ENCODE data around the gene NIPAL1.

DNA sequence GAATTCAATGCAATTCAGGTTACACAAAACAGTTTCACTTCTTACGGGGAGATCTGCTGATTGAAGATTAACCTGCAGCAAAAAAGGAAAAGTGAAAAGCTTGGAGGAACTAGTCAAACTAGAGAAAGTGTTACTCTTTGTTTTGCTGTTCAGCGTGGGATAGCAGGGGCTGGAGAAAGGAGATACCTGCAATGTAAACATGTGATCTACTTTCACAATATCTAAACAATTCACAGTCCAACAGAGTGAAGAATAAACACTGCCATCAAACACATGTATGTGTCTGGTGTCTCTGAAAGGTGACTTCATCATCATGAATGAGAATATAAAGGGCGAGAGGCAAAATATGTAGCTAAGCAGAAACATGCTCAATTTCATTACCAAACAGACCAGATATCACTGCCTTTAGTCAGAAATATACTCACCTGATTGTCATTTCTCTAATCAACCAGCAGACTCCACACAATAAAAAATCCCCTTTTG, 26.4 kb downstream of the NIPAL1 start:
- TF ChIP-seq, protein P1, sequence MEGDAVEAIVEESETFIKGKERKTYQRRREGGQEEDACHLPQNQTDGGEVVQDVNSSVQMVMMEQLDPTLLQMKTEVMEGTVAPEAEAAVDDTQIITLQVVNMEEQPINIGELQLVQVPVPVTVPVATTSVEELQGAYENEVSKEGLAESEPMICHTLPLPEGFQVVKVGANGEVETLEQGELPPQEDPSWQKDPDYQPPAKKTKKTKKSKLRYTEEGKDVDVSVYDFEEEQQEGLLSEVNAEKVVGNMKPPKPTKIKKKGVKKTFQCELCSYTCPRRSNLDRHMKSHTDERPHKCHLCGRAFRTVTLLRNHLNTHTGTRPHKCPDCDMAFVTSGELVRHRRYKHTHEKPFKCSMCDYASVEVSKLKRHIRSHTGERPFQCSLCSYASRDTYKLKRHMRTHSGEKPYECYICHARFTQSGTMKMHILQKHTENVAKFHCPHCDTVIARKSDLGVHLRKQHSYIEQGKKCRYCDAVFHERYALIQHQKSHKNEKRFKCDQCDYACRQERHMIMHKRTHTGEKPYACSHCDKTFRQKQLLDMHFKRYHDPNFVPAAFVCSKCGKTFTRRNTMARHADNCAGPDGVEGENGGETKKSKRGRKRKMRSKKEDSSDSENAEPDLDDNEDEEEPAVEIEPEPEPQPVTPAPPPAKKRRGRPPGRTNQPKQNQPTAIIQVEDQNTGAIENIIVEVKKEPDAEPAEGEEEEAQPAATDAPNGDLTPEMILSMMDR (conservative IDR thresholded peaks at IDR 0.05; ENCODE audit: low read depth, low read length), result no peak
- TF ChIP-seq EZH2 (IDR thresholded peaks at IDR 0.05; ENCODE audit: borderline replicate concordance, low read depth, low read length, poor library complexity, severe bottlenecking), result no peak
